Transverse colon (tissue), 4 donors: ENCODE data around the gene SPDYE4. TPM values are rescaled to one million over a fixed set of nuclear protein-coding genes. Genes with fewer than 3 reads are reported as not detected.

Source experiments
- DNase-seq: peaks from one replicate; pipeline ENCODE4 v3.0.0-alpha.2; 2019
- H3K27ac ChIP-seq, 4 donors: fragments of 200-600 bp; sonication (generic); 2 replicates each; pipeline ENCODE4 v1.5.1; 2016 to 2018; ENCODE audit warnings: inconsistent platforms in 4 of 4
- H3K27me3 ChIP-seq: fragments of 200-600 bp; sonication (generic); 2 replicates; pipeline ENCODE4 v1.5.1; 2017; ENCODE audit warnings: inconsistent platforms
- H3K36me3 ChIP-seq, 4 donors: fragments of 200-600 bp; sonication (generic); 2 replicates each; pipeline ENCODE4 v1.5.1; 2017 to 2019; ENCODE audit warnings: inconsistent platforms in 4 of 4
- H3K4me1 ChIP-seq, 4 donors: fragments of 200-600 bp; sonication (generic); 2 replicates each; pipeline ENCODE4 v1.5.1; 2017 to 2020; ENCODE audit warnings: inconsistent platforms in 4 of 4
- H3K4me3 ChIP-seq, 4 donors: fragments of 200-600 bp; sonication (generic); 1 replicate in 1 of 4; 2 replicates in 3 of 4; pipeline versions ENCODE4 v1.5.1 to v1.6.1; 2017 to 2019; ENCODE audit warnings: inconsistent platforms in 4 of 4
- H3K9me3 ChIP-seq, 2 donors: fragments of 200-600 bp; sonication (generic); 2 replicates each; pipeline ENCODE4 v1.5.1; 2017 to 2019; ENCODE audit warnings: inconsistent platforms in 2 of 2
- CTCF ChIP-seq, 5 experiments: fragments of 200-600 bp in 3 of 5; fragments of 450-650 bp in 2 of 5; sonication (generic) in 3 of 5; IDR thresholded peaks; 1 replicate in 2 of 5; 2 replicates in 3 of 5; pipeline ENCODE4 v1.5.1; 2016 to 2017; ENCODE audit warnings: antibody characterized with exemption in 5 of 5, inconsistent platforms in 3 of 5, mild to moderate bottlenecking in 2 of 5, moderate library complexity in 1 of 5
- EP300 ChIP-seq: sonication (generic); formaldehyde crosslinking; IDR thresholded peaks from one replicate; pipeline ENCODE4 v1.6.1; 2017; ENCODE audit warnings: antibody characterized with exemption, low read depth
- POLR2A ChIP-seq: fragments of 450-650 bp; IDR thresholded peaks from one replicate; pipeline ENCODE4 v1.6.1; 2016; ENCODE audit warnings: antibody characterized with exemption, mild to moderate bottlenecking, moderate library complexity
- POLR2AphosphoS5 ChIP-seq, 3 donors: sonication (generic); formaldehyde crosslinking; IDR thresholded peaks; one replicate each; pipeline ENCODE4 v1.6.1; 2016; ENCODE audit warnings: antibody characterized with exemption in 3 of 3
- WGBS, 2 donors: methylation state at CpG; one replicate each; pipeline ENCODE4 v1.1.5; 2018; ENCODE audit warnings: low coverage in 1 of 2; 5-methylcytosine and 5-hydroxymethylcytosine counted together
- in situ Hi-C, 4 donors: fragments of 200-750 bp; cut with MboI; loops; one replicate each; pipeline versions ENCODE4 v1.15.0 to v1.15.1; 2017; ENCODE audit warnings: low sequenced_read_pairs in 3 of 4, low pct_ligation_motif_present in 1 of 4, low pct_unique_long_range_greater_than_20kb in 1 of 4
- intact Hi-C: fragments of 100-400 bp; cut with DNase I; formaldehyde crosslinking; loops from one replicate; pipeline ENCODE4 v1.15.1; 2023; ENCODE audit warnings: low total_unique reads
- total RNA-seq, 4 donors: library from RNA; depleted of rRNA; stranded (reverse); fragments of >200 nt; gene quantifications; one replicate each; pipeline ENCODE4 v1.1.0, GENCODE V29; 2016

SPDYE4 gene
- total RNA-seq, 4 donors from 2014 or later = not detected

DNA sequence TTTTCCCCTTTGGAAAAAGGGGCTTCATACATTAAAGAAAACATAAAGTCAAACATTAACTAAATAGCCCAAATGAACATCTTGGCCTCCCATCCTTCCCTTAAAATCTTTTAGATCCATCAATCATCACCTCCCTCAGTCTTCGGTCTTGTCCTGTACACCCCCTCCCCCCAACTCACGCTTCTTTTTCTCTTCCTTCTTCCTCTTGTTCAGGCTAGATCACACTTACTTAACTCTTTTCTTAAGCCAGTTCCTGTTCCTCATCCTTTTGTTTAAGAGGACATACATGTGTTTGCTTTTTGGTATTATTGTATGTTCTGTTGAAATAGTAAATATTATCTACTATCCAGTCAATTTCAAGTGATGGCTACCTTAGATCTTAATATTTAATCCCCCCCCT, 35.3 kb upstream of the SPDYE4 start:
- no peak for DNase-seq
- TF ChIP-seq POLR2A (no peak), EP300 (no peak), POLR2AphosphoS5 (IDR thresholded peaks at IDR 0.05) (no peak), CTCF (IDR thresholded peaks at IDR 0.05) (no peak)
- Histone ChIP-seq H3K27me3 (peaks cover under 1% of the 10 kb centered on the region), H3K4me3 (no peak overlapping the region), H3K4me1 (no peaks in the 10 kb centered on the region), H3K36me3 (no peaks in the 10 kb centered on the region), H3K27ac (no peak overlapping the region), H3K9me3 (peaks cover 0 to 3% of the 10 kb centered on the region in 2 donors)
- in situ Hi-C loops = no loop called here
- intact Hi-C loops = no loop called here
- WGBS, 2 donors = 63 to 67% methylated on average over 2 of the region's 2 CpGs

GRCh38 chr17:8792646-8793045, 34.3 kb upstream of the SPDYE4 start:
- Histone ChIP-seq H3K36me3 (no peaks in the 10 kb centered on the region), H3K4me3 (no peak overlapping the region), H3K27me3 (no peaks in the 10 kb centered on the region), H3K9me3 (peaks cover 0 to 3% of the 10 kb centered on the region in 2 donors), H3K27ac (no peak overlapping the region), H3K4me1 (no peaks in the 10 kb centered on the region)
- in situ Hi-C loops = no loop called here
- TF ChIP-seq EP300 (no peak), CTCF (IDR thresholded peaks at IDR 0.05) (no peak), POLR2A (no peak), POLR2AphosphoS5 (IDR thresholded peaks at IDR 0.05) (no peak)
- intact Hi-C loops = no loop called here
- no peak for DNase-seq
- whole genome bisulfite sequencing, 2 donors = 50 to 65% methylated on average over 3 to 6 of the region's 6 CpGs

DNA sequence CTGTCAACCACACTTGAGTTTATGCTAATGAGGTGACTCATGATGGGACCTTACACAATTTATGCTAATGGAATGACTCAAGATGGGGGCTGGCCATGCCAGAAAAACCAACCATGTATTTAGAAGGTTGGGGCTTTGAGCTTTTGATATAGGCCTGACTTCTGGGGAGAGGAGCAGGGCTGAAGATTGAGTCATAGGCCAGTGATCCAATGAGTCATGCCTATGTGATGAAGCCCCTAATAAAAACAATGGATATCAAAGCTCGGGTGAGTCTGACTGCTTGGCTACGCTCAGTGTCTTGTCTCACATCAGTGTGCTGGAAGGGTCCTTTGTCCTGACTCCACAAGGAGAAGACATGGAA, 33.5 kb upstream of the SPDYE4 start:
- Histone ChIP-seq H3K4me1 (no peaks in the 10 kb centered on the region), H3K27me3 (no peaks in the 10 kb centered on the region), H3K4me3 (no peak overlapping the region), H3K27ac (no peak overlapping the region), H3K9me3 (peaks cover 0 to 3% of the 10 kb centered on the region in 2 donors), H3K36me3 (no peaks in the 10 kb centered on the region)
- TF ChIP-seq CTCF (IDR thresholded peaks at IDR 0.05) = no peak
- 68 to 75% methylated on average over 2 of the region's 2 CpGs for WGBS, 2 donors
- in situ Hi-C loops = no loop called here
- no peak for DNase-seq
- intact Hi-C loops = no loop called here

DNA sequence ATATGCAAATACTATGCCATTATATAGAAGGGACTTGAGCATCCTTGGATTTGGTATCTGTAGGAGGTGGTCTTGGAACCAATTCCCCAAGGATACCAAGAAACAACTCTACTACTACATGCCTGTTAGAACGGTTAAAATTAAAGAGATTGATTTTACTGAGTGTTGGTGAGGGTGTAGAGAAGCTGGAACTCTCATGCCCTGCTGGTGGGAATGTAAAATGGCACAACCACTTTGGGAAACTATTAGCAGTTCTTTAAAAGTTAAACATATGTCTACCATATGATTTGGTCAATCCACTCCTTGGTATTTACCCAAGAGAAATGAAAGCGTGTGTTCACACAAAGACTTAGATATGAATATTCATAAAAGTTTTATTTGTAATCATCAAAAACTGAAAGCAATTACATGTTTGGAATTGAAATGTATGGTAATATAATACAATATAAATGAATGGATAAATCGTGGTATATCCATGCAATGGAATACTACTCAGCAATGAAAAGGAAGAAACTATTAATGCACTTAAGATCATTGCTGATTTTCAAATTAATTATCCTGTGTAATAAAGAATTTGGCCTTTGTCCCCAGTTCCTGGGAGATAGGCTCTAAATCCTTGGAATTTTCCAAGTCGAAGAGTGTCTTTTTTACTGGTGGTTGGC, 33.0 kb upstream of the SPDYE4 start:
- intact Hi-C loops (no loop called here), in situ Hi-C loops (no loop called here)
- TF ChIP-seq POLR2A = no peak
- TF ChIP-seq CTCF (IDR thresholded peaks at IDR 0.05) = no peak
- TF ChIP-seq POLR2AphosphoS5 (IDR thresholded peaks at IDR 0.05) = no peak
- TF ChIP-seq EP300 = no peak
- Histone ChIP-seq H3K4me3 (no peak overlapping the region), H3K9me3 (peaks cover 0 to 3% of the 10 kb centered on the region in 2 donors), H3K27ac (no peak overlapping the region), H3K36me3 (no peaks in the 10 kb centered on the region), H3K4me1 (no peaks in the 10 kb centered on the region), H3K27me3 (no peaks in the 10 kb centered on the region)
- no peak for DNase-seq
- WGBS, 2 donors = 82 to 86% methylated on average over 4 of the region's 4 CpGs
